OCI-LY7 (cell line): Measurements from ENCODE around the gene RARB. TPM values are rescaled to one million over a fixed set of nuclear protein-coding genes. Genes with fewer than 3 reads are reported as not detected.

Experiments
- BruUV-seq: library from RNA; stranded (reverse); fragments of 400-500 nt; replicated peaks from 2 replicates; lab custom pipeline; 2021; lab: Mats Ljungman, UMichigan
- CTCF ChIA-PET: fragments of 300-600 bp; sonication (Branson Sonifier 250); formaldehyde crosslinking; loops from one replicate; lab custom pipeline; 2022; ENCODE audit warnings: antibody characterized with exemption; ENCODE audit not compliant: unreplicated experiment; lab: Charles Lee
- POLR2A ChIA-PET: fragments of 300-600 bp; sonication (Branson Sonifier 250); formaldehyde crosslinking; loops from one replicate; lab custom pipeline; 2022; ENCODE audit warnings: antibody characterized with exemption; lab: Charles Lee
- DNase-seq: peaks from one replicate; pipeline ENCODE4 v3.0.0-alpha.2; 2015; ENCODE audit warnings: low spot score
- H2AFZ ChIP-seq: fragments of 200-600 bp; sonication (generic), shearing (Covaris generic); 2 replicates; pipeline ENCODE4 v1.6.1; 2014; ENCODE audit warnings: mild to moderate bottlenecking, antibody characterized with exemption, low read length, moderate library complexity
- H3K27ac ChIP-seq: fragments of 200-600 bp; sonication (generic); 2 replicates; pipeline ENCODE4 v1.5.1; 2014; ENCODE audit warnings: mixed run types, low read depth, mild to moderate bottlenecking, moderate library complexity, low read length, inconsistent platforms; ENCODE audit not compliant: poor library complexity, severe bottlenecking
- H3K36me3 ChIP-seq: fragments of 200-600 bp; sonication (generic); 2 replicates; pipeline ENCODE4 v1.6.1; 2014; ENCODE audit warnings: mild to moderate bottlenecking, antibody characterized with exemption, low read length, moderate library complexity, mixed read lengths; ENCODE audit not compliant: insufficient read depth
- H3K4me1 ChIP-seq: fragments of 200-600 bp; sonication (generic); 2 replicates; pipeline ENCODE4 v1.5.1; 2014; ENCODE audit warnings: mild to moderate bottlenecking, low read length; ENCODE audit not compliant: insufficient read depth, poor library complexity, severe bottlenecking
- H3K4me2 ChIP-seq: fragments of 200-600 bp; sonication (generic); 2 replicates; pipeline ENCODE4 v1.6.1; 2014; ENCODE audit warnings: mild to moderate bottlenecking, low read length
- H3K4me3 ChIP-seq: fragments of 200-600 bp; sonication (generic); 2 replicates; pipeline ENCODE4 v1.5.1; 2014; ENCODE audit warnings: mild to moderate bottlenecking, low read depth, low read length; ENCODE audit not compliant: poor library complexity, severe bottlenecking
- H3K79me2 ChIP-seq: fragments of 200-600 bp; sonication (generic); 2 replicates; pipeline ENCODE4 v1.6.1; 2016; ENCODE audit warnings: low read depth, mild to moderate bottlenecking, low read length, moderate library complexity, mixed read lengths; ENCODE audit not compliant: insufficient read depth
- H3K9me2 ChIP-seq: fragments of 200-600 bp; sonication (generic); 2 replicates; pipeline ENCODE4 v1.6.1; 2016; ENCODE audit warnings: mild to moderate bottlenecking, low read length, mixed read lengths; ENCODE audit not compliant: insufficient read depth
- H3K9me3 ChIP-seq: fragments of 200-600 bp; sonication (generic); 2 replicates; pipeline ENCODE4 v1.6.1; 2014; ENCODE audit warnings: mild to moderate bottlenecking, mixed run types, low read length, mixed read lengths
- H4K20me1 ChIP-seq: fragments of 200-600 bp; sonication (generic); 2 replicates; pipeline ENCODE4 v1.6.1; 2014; ENCODE audit warnings: mild to moderate bottlenecking, antibody characterized with exemption, low read length, moderate library complexity, mixed read lengths; ENCODE audit not compliant: insufficient read depth
- EZH2phosphoT487 ChIP-seq: fragments of 200-600 bp; sonication (generic); IDR thresholded peaks from 2 replicates; pipeline ENCODE4 v1.6.1; 2018; ENCODE audit warnings: low read depth, borderline replicate concordance, mild to moderate bottlenecking, mixed run types, antibody characterized with exemption, low read length, moderate library complexity, mixed read lengths
- intact Hi-C: fragments of 100-400 bp; cut with micrococcal nuclease; formaldehyde crosslinking; loops from one replicate; pipeline ENCODE4 v1.10.0; 2022; ENCODE audit not compliant: unreplicated experiment
- total RNA-seq, 2 experiments: library from RNA; depleted of rRNA in 1 of 2; stranded (reverse); fragments of >200 nt in 1 of 2; shearing (Covaris generic) in 1 of 2; gene quantifications; 2 replicates each; pipeline ENCODE4 v1.2.3, GENCODE V29; 2014 to 2022
- TF ChIP-seq, protein P1 (sequence below): fragments of 200-600 bp; sonication (generic); conservative IDR thresholded peaks from 2 replicates; pipeline ENCODE4 v1.5.1; 2014; ENCODE audit warnings: mild to moderate bottlenecking, antibody characterized with exemption, low read length, moderate library complexity, mixed read lengths

RARB gene
- total RNA-seq, 2 experiments from 2014 or later, result not detected

DNA sequence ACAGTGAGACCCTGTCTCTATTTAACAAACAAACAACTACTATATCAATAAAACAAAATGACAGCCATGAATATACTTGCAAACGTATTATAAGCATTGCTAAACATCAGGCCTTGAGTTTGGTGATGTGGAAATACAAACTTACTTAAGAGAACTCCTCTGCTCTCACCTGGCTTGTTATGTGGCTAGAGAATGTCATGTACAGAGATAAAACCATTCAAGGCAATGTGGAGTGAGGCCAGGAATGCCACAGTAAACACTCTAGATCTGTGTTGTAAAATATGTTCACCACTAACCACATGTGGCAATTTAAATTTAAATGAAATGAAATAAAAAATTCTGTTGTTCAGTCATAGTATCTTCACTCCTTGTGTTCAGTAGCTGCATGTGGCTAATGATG is 22.7 kb upstream of the RARB start:
- Histone ChIP-seq H3K4me3 (no peak overlapping the region), H3K36me3 (no peaks in the 10 kb centered on the region), H4K20me1 (no peaks in the 10 kb centered on the region), H3K4me1 (no peaks in the 10 kb centered on the region), H3K9me3 (no peaks in the 10 kb centered on the region), H3K4me2 (no peak overlapping the region), H3K79me2 (no peaks in the 10 kb centered on the region), H3K9me2 (no peaks in the 10 kb centered on the region), H2AFZ (no peak overlapping the region), H3K27ac (no peak overlapping the region)
- no peak for DNase-seq
- ChIA-PET POLR2A (no interaction called here), CTCF (no interaction called here)
- intact Hi-C loops, result no loop called here
- TF ChIP-seq, protein P1, sequence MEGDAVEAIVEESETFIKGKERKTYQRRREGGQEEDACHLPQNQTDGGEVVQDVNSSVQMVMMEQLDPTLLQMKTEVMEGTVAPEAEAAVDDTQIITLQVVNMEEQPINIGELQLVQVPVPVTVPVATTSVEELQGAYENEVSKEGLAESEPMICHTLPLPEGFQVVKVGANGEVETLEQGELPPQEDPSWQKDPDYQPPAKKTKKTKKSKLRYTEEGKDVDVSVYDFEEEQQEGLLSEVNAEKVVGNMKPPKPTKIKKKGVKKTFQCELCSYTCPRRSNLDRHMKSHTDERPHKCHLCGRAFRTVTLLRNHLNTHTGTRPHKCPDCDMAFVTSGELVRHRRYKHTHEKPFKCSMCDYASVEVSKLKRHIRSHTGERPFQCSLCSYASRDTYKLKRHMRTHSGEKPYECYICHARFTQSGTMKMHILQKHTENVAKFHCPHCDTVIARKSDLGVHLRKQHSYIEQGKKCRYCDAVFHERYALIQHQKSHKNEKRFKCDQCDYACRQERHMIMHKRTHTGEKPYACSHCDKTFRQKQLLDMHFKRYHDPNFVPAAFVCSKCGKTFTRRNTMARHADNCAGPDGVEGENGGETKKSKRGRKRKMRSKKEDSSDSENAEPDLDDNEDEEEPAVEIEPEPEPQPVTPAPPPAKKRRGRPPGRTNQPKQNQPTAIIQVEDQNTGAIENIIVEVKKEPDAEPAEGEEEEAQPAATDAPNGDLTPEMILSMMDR, result no peak
- no peak for TF ChIP-seq EZH2phosphoT487
- no TSS peak for BruUV-seq

DNA sequence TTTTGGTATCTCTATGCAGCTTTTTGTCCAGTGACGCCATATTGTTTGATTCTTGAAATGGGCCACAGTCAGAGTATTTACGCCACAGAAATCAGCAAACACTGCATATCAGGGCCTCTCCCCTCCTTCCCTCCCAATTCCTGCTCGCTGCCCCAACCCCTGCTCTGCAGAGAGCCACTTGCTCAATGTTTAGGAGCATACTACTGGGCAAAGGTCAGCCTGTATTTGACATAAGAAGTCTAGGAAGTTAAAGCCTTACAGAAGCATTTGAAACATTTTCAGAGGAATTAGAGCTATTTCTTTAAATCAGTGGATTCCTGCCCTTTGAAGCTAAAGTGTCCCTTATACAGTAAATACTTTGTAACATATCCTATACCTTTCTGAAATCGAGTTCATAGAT is 17.4 kb upstream of the RARB start:
- Histone ChIP-seq H2AFZ (no peak overlapping the region), H3K9me2 (no peaks in the 10 kb centered on the region), H3K4me3 (no peak overlapping the region), H3K27ac (no peak overlapping the region), H3K79me2 (no peaks in the 10 kb centered on the region), H3K9me3 (no peaks in the 10 kb centered on the region), H3K4me1 (no peaks in the 10 kb centered on the region), H4K20me1 (no peaks in the 10 kb centered on the region), H3K36me3 (no peaks in the 10 kb centered on the region), H3K4me2 (no peak overlapping the region)
- ChIA-PET CTCF (no interaction called here), POLR2A (no interaction called here)
- BruUV-seq, result no TSS peak
- intact Hi-C loops, result no loop called here
- DNase-seq, result no peak
- no peak for TF ChIP-seq EZH2phosphoT487
- TF ChIP-seq, protein P1, result no peak

DNA sequence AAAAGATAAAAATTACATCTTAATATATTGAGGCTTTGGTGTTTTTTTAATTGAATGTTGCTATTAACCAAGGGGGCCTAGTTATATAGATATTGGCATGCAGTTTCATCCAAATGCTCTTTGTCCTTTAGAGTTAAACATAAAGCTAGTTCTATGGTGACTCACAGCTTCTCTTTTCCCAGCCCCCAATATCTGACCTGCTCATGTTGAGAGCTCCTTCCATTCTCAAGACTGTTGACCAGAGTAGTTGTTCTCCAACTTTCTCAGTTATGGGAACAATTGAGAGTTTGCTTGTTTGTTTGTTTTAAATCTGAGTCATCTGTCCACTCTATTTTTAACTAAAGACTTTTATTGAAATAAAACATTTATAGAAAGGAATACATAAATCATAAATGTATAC is 15.8 kb upstream of the RARB start:
- CTCF ChIA-PET, result no interaction called here
- H4K20me1 ChIP-seq, result no peaks in the 10 kb centered on the region

More for the DNA sequence above, 15.8 kb upstream of the RARB start:
- no peaks in the 10 kb centered on the region for H3K36me3 ChIP-seq
- H3K4me2 ChIP-seq, result no peak overlapping the region
- TF ChIP-seq, protein P1, result no peak
- TF ChIP-seq EZH2phosphoT487, result no peak
- no peaks in the 10 kb centered on the region for H3K9me3 ChIP-seq
- no peaks in the 10 kb centered on the region for H3K9me2 ChIP-seq
- H3K4me1 ChIP-seq, result no peaks in the 10 kb centered on the region
- H3K27ac ChIP-seq, result no peak overlapping the region
- no TSS peak for BruUV-seq
- intact Hi-C loops, result no loop called here
- DNase-seq, result no peak
- no peak overlapping the region for H2AFZ ChIP-seq
- POLR2A ChIA-PET, result interaction anchor here (0.7 kb wide), 2 partner anchors 14 to 1438 kb away, joined by 3 to 4 read pairs; no protein-coding TSS in a partner anchor
- H3K4me3 ChIP-seq, result no peak overlapping the region
- H3K79me2 ChIP-seq, result no peaks in the 10 kb centered on the region
